ENCODE results near the gene CREG2.

CREG2 gene, protein sequence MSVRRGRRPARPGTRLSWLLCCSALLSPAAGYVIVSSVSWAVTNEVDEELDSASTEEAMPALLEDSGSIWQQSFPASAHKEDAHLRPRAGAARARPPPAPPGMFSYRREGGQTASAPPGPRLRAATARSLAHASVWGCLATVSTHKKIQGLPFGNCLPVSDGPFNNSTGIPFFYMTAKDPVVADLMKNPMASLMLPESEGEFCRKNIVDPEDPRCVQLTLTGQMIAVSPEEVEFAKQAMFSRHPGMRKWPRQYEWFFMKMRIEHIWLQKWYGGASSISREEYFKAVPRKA

DNA sequence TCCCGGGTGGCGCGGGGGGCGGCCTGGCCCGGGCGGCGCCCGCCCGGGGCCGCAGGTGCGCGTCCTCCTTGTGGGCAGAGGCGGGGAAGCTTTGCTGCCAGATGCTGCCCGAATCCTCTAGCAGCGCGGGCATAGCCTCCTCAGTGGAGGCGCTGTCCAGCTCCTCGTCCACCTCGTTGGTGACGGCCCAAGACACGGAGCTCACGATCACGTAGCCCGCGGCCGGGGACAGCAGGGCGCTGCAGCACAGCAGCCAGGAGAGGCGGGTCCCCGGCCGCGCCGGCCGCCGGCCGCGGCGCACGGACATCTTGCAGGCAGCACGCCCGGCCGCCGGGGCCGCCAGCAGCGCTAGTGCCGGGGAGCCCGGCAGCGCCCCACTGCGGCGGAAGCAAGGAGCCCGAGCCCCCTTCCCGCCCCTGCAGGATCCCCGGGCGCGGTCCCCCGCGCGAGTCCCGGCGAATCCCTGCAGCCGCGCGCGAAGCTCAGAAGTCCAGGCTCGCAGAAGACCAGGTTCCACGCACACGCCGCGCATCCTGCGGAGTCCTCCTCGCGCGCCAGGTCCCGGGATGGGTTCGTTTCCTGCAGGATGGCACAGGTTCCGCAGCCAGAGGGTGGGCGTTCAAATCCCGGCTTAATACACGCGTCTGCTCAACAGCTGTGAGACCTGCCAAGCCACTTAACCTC is at the start of gene CREG2:
CREG2 (minus strand) TSS at position 353 of the 684 bp plus-strand sequence; CDS start at position 307, 46 bp downstream.
- TF ChIP-seq, protein P1, sequence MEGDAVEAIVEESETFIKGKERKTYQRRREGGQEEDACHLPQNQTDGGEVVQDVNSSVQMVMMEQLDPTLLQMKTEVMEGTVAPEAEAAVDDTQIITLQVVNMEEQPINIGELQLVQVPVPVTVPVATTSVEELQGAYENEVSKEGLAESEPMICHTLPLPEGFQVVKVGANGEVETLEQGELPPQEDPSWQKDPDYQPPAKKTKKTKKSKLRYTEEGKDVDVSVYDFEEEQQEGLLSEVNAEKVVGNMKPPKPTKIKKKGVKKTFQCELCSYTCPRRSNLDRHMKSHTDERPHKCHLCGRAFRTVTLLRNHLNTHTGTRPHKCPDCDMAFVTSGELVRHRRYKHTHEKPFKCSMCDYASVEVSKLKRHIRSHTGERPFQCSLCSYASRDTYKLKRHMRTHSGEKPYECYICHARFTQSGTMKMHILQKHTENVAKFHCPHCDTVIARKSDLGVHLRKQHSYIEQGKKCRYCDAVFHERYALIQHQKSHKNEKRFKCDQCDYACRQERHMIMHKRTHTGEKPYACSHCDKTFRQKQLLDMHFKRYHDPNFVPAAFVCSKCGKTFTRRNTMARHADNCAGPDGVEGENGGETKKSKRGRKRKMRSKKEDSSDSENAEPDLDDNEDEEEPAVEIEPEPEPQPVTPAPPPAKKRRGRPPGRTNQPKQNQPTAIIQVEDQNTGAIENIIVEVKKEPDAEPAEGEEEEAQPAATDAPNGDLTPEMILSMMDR (IDR thresholded peaks at IDR 0.05; ENCODE audit: insufficient read depth, low read depth, low read length, missing control alignments), result peak; percentile 37
- peak within 1 kb of the TSS; percentile 35 for H3K4me3 ChIP-seq (ENCODE audit: low read length)
- peak; percentile 62 for DNase-seq (ENCODE audit: low read depth)

DNA sequence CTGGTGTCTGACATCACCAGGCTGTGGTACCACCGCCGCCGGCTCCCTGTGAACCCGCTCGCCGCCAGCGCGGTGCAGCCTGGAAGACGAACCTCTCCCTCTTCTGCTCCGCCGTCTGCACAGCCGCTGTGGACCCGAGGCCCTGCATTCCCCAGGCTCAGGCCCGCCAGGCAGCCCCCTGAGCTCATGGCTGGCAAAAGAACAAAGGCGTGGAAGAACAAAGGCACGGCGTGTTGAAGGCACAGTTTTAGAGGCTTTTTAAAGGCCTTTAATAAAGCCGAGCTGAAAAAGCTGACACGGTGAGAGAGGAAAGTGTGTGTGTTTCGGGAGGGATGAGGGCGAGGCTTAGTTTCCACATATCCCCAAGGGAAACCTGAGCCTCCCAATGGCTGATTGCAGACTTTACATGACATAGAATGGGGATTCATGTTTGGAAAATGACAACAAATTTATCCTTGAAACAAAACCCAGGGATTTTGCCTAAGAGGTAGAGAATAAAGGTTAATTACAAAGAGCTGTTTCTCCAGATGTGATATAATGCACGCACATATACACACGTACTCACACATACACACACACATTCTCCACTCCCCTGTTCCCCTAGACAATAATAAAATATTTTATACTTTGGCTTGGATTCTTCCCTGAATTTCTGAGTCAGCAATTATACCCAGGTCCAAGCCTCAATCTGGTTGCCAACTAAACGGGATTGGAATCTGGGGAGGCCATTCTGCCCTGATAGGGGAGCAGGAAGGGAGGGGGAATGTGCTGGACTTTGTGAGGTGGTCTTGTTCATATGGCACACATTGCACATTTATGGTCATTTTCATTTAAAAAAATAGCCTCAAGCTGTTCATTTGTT is 47.9 kb upstream of the CREG2 start:
- DNase-seq (ENCODE audit: low read depth), result peak; percentile 34
- H3K4me3 ChIP-seq (ENCODE audit: low read length), result peak overlapping the region; percentile 4
- TF ChIP-seq, protein P1 (IDR thresholded peaks at IDR 0.05; ENCODE audit: insufficient read depth, low read depth, low read length, missing control alignments), result no peak

DNA sequence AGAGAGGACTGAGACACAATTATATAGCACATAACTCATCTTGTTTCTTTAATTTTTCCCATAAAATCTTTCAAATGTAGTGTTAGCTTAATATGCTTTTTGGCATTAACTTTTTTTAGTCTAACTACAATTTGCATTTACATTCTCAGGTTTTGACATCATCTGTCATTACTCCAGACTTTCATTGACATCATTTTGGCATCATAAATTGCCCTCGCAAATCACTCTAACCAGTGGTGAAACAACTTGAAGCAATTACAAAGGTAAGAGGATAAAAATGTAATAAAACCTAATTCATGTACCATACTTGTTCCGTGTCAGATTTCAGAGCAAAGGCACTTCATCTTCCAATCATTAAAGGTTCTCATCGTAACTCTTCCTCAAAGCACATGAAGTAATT is 46.2 kb upstream of the CREG2 start:
- H3K4me3 ChIP-seq (ENCODE audit: low read length), result no peak overlapping the region
- TF ChIP-seq, protein P1 (IDR thresholded peaks at IDR 0.05; ENCODE audit: insufficient read depth, low read depth, low read length, missing control alignments), result no peak
- no peak for DNase-seq (ENCODE audit: low read depth)

DNA sequence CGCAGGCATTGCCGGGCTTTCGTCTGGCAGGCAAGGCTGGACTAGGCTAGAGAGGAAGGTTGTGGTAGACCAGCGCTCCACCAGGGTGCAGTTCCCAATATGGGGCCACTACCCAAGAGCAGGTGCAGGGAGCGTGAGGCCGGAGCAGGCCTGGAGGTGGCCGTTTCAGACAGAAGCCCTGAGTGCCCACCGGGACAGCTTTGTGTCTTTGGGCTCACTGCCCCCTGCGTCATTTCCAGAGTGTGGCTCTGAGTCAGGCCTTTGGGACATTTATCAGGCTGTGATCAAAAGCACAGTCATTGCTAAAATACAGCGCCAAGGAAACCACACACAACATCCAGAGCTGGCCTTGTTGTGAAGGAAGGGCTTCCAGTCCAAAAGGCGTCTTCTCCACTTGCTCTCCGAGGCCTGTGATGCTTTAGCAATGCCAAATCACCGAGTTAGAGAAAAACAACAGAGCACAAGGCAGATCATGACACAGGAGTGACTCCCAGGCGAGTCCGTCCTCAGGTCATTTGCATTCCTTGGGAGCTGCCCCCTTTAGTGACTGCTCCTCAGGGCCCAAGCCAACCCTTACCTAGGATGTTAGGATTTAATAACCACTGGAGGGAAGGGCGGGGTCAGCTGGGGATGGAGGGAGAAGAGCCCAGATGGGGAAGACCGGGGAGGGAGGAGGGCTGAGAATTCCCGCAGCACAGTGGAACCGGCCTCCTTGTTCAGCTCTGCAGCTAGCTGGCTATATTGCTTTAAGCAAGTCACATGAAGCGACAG is 45.3 kb upstream of the CREG2 start:
- DNase-seq (ENCODE audit: low read depth), result no peak
- no peak overlapping the region for H3K4me3 ChIP-seq (ENCODE audit: low read length)
- TF ChIP-seq, protein P1 (IDR thresholded peaks at IDR 0.05; ENCODE audit: insufficient read depth, low read depth, low read length, missing control alignments), result no peak

DNA sequence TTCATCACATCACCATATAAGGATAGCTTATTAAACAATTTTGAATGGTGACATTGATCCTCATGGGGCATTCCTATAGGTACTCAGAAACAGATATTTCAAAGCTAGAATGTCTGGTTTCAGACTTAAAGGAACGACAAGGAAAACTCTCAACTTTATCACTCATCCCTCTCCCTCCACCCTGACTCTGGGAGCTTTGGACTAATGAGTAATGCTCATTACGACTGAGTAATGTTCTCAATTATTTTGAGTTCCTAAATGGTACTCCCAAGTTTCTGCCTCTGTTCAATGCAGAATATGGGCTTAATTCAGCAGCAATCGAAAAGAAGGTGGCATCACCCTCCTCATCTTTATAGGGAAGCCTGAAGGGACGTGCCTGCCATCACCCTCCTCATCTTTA is 44.2 kb upstream of the CREG2 start:
- H3K4me3 ChIP-seq (ENCODE audit: low read length), result no peak overlapping the region
- no peak for DNase-seq (ENCODE audit: low read depth)
- TF ChIP-seq, protein P1 (IDR thresholded peaks at IDR 0.05; ENCODE audit: insufficient read depth, low read depth, low read length, missing control alignments), result no peak

DNA sequence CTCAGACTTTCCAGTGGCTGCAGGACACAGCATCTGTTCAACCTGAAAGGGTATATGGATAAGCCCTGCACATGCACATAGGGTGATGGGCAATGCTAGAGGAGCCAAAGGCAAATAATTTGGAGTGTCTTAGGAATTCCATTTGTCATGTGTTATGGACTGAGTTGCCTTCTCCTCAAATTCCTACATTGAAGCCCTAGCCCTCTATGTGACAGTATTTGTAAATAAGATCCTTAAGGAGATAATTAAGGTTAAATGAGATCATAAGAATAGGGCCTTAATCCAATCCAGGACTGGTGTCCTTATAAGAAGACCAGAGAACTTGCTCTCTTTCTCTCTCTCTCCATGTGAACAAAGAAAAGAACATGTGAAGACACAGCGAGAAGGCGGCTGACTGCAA is 42.9 kb upstream of the CREG2 start:
- no peak for DNase-seq (ENCODE audit: low read depth)
- TF ChIP-seq, protein P1 (IDR thresholded peaks at IDR 0.05; ENCODE audit: insufficient read depth, low read depth, low read length, missing control alignments), result no peak
- no peak overlapping the region for H3K4me3 ChIP-seq (ENCODE audit: low read length)
